Endothelial cell of hepatic sinusoid (primary cell): Measurements from ENCODE around the gene ASL.
"Not testable (repeated sequence)": the region's sequence is repeated elsewhere in the genome, so short reads cannot be mapped to it uniquely, and the experiment has no call there.

Source experiments
- in situ Hi-C: cut with HindIII; loops from 2 replicates; pipeline ENCODE4 v1.10.0; 2017; ENCODE audit warnings: low sequenced_read_pairs

Gene ASL

DNA sequence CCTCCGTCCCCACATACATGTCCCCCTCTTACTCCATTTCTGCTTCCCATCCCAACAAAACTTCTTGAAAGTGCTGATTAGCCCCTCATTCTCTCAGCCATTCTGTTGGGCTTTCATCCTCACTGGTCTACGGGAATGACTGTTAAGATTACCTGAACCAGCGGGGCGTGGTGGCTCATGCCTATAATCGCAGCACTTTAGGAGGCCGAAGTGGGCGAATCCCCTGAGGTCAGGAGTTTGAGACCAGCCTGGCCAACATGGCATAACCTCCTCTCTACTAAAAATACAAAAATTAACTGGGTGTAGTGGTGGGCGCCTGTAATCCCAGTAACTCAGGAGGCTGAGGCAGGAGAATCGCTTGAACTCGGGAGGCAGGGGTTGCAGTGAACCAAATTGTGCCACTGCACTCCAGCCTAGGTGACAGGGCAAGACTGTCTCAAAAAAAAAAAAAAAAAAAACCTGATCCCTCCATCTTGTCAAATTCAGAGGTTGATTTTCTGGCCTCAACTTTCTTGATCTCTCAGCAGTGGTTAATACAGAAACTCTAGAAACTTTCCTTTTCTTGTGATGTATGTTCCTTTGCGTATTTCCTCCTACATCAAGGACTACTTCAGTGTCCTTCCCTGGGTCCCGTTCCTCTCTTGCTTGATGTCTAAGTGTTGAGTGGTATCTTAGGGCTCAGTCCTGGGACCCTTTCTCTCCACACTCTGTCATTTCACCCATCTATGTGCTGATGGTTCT, 41.2 kb downstream of the ASL start:
- in situ Hi-C loops, result not testable (repeated sequence)

- in situ Hi-C loops, result no loop called here
Observed at GRCh38 chr7:66118603-66119002, 43.0 kb downstream of the ASL start.

GRCh38 chr7:66119245-66119850, 43.7 kb downstream of the ASL start:
- in situ Hi-C loops, result no loop called here

- in situ Hi-C loops, result no loop called here
Observed at GRCh38 chr7:66123175-66123528, 47.5 kb downstream of the ASL start.

DNA sequence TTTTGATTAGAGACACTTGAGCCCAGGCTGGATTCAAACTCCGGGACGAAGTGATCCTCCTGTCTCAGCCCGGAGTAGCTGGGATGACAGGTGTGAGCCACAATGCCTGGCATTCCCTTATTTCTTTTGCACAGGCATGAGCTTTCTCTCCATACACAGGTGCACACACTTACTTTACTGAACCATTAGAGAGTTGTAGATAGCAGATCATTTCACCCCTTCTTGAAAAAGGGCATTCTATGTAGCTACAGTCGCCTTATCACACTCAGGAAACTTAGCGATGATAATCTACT, 48.9 kb downstream of the ASL start:
- in situ Hi-C loops, result not testable (repeated sequence)

GRCh38 chr7:66125052-66125694, 49.6 kb downstream of the ASL start:
- in situ Hi-C loops, result no loop called here

DNA sequence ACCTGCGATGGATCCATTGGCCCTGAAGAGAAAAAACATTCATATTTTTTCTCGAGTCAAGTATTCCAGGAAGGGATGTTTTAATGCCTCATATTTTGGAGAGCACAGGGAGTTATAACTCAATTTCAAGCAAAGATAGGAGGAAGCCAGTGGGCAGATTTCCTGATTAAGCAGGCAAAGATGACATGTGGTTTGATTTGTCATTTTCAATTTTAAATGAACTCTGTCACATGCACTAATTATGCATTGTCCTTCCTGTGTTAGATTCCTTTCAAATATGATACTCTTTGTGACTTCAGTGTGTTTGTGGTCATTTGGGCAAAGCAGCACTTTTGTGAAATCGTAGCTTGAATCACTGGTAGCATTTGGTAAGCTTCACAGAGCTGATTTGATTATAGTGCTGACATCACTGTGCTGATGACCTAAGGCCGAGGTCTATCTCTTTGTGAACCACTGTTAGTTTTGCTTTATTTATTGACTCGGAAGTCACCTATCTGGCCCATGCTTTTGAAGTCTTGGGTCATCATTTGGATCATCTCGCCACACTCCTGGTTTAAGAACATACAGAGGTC, 50.2 kb downstream of the ASL start:
- in situ Hi-C loops, result not testable (repeated sequence)

GRCh38 chr7:66127172-66127571, 51.6 kb downstream of the ASL start:
- in situ Hi-C loops, result not testable (repeated sequence)

DNA sequence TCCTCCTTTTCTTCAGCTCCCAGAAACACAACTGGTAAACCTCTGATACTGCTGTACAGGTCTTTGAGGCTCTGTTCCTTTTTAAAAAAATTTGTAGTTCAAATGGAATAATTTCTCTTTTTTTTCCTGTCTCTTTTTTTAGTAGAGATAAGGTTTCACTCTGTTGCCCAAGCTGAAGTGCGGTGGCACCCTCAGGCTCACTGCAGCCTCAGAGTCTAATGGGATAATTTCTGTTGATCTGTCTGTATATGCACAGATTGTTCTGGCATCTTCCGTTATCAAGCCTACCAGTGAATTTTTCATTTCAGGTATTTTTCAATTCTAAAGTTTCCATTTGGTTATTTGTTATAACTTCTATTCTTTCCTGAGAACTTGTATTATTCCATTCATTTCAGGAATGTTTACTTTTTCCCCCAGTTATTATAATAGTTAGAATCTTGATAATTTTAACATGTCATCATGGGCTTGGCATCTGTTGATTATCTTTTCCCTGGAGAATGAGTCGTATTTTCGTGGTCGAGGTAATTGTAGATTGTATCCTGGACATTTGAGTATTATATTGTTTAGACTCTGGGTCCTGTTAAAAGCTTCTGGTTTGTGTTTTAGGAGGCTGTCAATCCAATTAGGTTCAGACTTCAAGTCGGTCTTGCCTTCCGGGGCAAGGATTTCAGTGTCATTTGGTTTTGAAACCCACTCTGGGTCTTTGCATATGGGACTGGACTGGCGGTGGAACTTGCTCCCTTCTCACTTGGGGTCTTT, 63.6 kb downstream of the ASL start:
- in situ Hi-C loops, result loop anchor here (10.0 kb wide), 1 partner anchor 316 kb away; no protein-coding TSS in a partner anchor

DNA sequence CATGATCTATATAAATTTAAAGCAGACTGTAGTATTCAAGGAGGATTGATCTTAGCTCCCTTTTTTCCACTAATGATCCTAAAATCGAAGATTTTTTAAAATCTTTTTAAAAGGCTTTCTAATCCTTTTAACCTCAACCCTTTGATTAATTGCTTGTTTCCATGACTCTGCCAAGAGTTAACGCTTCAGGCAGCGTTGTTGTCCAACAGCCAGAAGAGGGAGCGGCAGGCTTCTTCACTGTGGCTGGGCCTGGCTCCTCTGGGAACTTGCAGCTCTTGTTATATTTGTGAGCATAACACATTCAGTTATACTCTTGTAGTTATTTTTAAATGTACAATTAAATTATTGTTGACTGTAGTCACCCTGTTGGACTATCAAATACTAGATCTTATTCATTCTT, 65.3 kb downstream of the ASL start:
- in situ Hi-C loops, result no loop called here

- in situ Hi-C loops, result no loop called here
Observed at GRCh38 chr7:66142334-66142733, 66.7 kb downstream of the ASL start.

DNA sequence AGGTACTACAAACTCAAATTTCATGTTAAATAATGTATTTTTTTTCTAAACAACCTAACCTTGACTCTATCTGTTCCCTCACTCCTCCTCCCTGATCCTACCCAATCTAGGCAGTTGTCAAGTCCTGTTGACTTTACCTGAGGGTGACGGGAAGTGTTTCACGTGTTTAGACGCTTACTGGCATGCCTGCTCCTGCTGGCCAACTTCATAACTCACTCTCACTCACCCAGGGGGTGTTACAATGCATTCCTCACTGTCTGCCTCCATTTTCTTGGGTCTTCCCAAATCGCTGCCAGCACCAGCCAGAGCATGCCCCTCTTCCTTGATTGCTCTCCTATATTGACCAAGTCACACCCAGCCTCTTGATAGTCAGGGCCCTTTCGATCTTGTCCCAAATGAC, 67.4 kb downstream of the ASL start:
- in situ Hi-C loops, result no loop called here
